GM19193 (cell line): ENCODE results near the gene IFNLR1.

Experiments used
- POLR2A ChIP-seq: IDR thresholded peaks from 4 replicates; pipeline ENCODE4 v1.6.1; 2011; ENCODE audit not compliant: insufficient read depth, insufficient read length; ENCODE audit errors: extremely low read depth

IFNLR1 gene

GRCh38 chr1:24212376-24212775 is 25.3 kb upstream of the IFNLR1 start:
- TF ChIP-seq POLR2A = no peak

- TF ChIP-seq POLR2A = no peak
Observed at GRCh38 chr1:24210195-24210627, 23.1 kb upstream of the IFNLR1 start.

DNA sequence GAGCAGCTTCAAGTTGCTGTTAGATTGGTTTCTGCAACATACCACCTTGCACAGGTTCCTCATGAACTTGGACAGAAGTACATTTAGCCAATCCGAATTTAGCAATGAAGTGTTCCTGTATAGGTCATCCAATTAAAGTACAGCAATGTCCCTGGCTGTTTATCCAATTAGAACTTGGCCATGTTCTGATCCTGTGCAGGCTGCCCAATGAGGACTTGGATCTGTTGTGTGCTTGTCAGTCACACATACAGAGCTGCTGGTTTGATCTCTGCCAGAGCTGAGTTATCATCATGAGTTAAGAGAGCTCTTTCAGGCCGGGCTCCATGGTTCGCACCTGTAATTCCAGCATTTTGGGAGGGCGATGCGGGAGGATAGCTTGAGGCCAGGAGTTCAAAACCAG is 22.0 kb upstream of the IFNLR1 start:
- TF ChIP-seq POLR2A = no peak

GRCh38 chr1:24207709-24208108 is 20.6 kb upstream of the IFNLR1 start:
- TF ChIP-seq POLR2A = no peak

- TF ChIP-seq POLR2A = no peak
Observed at GRCh38 chr1:24206516-24207394, 19.7 kb upstream of the IFNLR1 start.

- TF ChIP-seq POLR2A = no peak
Observed at GRCh38 chr1:24206083-24206464, 19.0 kb upstream of the IFNLR1 start.

- TF ChIP-seq POLR2A = no peak
Observed at GRCh38 chr1:24205345-24206082, 18.4 kb upstream of the IFNLR1 start.

DNA sequence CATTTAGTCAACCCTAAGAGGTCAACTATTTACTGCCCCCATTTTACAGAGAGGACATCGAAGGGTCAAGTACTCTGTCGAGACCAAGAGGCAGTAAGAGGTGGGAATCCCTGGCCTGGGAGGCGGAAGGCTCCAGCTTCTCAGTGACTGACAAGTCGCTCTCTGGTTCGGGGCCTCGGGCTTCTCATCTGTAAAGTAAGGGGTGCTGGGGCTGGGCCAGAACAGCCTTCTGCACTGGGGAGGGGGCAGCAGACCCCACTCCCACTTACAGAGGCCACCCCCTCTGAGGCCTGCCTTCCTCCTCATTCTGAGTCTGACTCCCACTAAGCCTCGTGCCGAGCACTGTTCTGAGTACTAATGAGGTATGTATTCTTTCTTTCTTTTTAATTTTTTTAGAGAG is 17.0 kb upstream of the IFNLR1 start:
- TF ChIP-seq POLR2A = no peak

DNA sequence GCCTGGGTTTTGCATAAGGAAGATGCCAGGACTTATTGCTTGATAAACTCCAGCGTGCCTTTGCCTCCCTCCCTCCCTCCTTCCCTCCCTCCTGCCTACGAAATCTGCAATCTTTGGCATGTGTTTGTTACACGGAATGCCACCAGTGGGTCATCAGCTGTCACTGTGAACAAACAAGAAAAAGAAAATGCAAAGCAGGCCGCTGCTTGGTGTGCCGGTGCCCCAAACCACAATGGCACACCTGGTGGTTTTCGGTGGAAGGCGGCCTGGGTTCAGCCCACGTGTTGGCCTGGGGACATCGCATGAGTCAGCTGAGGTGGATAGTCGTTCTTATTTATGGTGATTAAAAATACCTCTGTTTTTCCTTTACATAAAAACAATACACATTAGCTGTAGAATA is 16.3 kb upstream of the IFNLR1 start:
- TF ChIP-seq POLR2A = no peak

DNA sequence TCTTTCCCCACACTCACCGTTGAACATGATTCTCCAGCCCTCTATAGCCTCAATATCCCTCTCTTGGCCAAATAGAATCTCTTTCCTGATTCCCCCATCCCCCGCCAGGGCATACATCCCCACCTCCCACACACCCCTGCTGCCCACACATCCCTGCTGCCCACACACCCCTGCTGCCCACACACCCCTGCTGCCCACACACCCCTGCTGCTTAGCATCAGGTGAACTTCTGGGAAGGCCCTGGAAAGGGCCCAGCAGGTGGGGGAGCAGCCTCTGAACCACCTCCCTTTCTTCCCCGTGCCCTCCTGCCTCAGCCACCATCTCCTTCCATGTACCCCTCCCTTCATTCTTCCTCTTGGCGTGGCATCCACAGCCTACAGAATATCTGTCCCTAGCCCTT is 15.9 kb upstream of the IFNLR1 start:
- no peak for TF ChIP-seq POLR2A

DNA sequence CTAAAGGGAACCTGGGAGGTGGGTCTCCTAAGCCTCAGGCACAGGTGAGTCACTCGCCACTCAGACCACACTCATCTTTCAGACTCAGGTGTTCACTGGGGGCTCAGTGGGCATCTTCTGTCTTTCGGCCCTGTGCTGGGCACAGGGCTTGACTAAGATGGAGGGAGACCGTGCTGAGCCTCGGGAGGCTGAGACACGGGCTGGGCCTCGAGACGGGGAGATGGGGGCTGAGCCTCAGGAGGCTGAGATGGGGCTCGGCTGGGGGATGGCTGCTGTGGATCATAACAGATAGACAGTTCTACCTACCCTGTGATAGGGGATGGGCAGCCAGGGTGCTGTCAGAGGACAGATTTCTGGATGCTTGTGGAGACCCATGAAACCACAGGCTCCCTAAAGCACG is 15.5 kb upstream of the IFNLR1 start:
- no peak for TF ChIP-seq POLR2A

DNA sequence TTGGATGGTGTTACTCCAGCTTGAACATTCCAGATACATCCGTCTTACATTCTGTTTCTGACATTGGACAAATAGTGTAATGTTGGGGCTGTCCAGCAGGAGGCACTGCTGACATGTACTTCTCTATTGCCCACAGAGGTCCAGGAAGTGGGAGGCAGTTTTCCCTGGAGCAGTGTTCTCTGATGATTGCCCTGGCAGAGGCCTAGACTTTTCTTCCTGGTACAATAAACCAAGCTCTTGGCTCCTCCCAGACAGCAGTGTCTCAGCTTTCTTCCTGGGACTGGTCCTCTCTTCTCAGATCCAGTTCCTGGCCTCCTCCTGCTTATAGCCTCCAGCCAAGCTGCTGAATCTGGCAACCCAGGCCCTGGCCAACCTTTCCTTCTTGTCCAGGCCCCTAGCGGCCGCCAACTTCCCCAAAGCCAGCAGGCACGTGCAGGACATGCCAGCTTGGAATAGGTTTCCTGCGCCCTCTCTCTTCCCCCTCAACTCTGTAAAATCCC is 14.9 kb upstream of the IFNLR1 start:
- TF ChIP-seq POLR2A = no peak

DNA sequence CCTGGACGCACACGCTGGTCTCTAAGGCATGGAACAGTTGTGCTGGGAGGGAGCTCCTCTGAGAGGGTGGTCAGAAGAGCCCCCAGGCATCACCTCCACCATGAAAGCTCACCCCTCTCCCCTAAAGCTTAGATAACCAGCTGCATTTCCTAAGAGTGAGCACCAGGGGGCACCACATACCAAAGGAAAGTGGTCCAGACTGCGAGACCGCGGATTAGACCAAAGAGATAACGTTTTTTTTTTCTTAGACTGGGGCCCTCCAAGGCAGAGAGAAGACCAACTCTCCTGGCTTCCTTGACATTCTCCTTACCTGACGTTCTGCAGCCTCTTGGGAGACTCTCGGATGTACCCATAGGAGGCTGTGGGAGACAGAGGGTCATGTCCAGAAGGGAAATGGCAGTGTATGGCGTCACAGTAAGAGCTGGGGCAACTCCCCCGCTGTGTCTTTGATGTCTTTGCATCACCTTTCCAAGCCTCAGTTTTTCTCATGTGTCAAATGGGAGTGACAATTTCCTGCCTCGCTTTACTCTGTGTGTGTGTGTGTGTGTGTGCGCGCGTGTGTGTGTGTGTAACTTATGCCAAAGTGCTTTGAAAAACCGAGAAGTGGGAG is 12.3 kb upstream of the IFNLR1 start:
- TF ChIP-seq POLR2A = no peak

GRCh38 chr1:24198766-24199165 is 11.7 kb upstream of the IFNLR1 start:
- TF ChIP-seq POLR2A = no peak

DNA sequence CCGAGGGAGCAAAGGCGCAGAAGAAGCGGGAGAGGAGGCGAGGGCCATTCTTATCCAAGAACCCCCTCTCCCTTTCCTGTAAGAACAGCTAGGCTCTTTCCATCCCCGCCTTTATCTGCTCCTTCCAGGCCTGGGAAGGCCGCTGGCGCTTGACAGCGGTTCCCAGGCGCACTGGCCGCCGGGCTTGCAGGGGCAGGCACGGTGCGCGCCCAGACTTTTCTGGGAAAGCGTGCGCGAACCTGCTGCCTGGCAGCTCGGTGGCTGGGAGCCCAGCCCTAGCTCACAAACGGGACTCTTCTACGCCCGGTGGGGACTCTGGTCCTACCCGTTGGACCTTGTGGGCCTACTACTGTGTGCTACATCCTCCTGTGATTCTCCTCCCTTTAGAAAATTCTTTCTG is 8.8 kb upstream of the IFNLR1 start:
- TF ChIP-seq POLR2A = no peak
